Fibroblast of pulmonary artery (primary cell): ENCODE measurements around the gene MAP3K2.
A peak's percentile ranks its signal among the peaks of the same experiment; 100 is the strongest.

Source experiments
- DNase-seq: peaks from one replicate; pipeline ENCODE4 v3.0.0-alpha.2; 2010; ENCODE audit warnings: low read depth
- H3K4me3 ChIP-seq: replicated peaks from 2 replicates; pipeline ENCODE4 v1.5.1; 2011; ENCODE audit warnings: low read depth, mild to moderate bottlenecking, control low read depth, low read length, moderate library complexity
- TF ChIP-seq, protein P1 (sequence below): IDR thresholded peaks from 2 replicates; pipeline ENCODE4 v1.5.1; 2011; ENCODE audit warnings: mild to moderate bottlenecking, control low read depth, low read length, inconsistent platforms; ENCODE audit errors: missing control alignments

Gene MAP3K2

DNA sequence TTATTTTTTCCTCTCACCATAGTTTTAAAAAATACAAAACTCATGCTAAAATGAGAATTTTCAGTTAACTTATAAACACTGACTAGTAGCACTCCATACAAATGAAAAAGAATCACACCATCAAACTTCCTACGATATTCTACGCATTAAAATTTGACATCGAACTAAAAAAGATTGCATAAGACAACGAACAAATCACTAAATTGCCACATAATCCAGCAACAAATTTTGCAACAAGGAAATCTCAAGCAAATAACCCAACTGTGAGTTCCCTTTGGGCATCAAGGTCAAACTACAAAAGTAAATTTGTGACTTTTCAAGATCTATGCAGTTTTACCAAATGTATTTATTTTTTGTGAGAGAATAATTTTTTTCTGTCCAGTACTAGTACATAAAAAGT, 1.5 kb downstream of the MAP3K2 start:
- TF ChIP-seq, protein P1, sequence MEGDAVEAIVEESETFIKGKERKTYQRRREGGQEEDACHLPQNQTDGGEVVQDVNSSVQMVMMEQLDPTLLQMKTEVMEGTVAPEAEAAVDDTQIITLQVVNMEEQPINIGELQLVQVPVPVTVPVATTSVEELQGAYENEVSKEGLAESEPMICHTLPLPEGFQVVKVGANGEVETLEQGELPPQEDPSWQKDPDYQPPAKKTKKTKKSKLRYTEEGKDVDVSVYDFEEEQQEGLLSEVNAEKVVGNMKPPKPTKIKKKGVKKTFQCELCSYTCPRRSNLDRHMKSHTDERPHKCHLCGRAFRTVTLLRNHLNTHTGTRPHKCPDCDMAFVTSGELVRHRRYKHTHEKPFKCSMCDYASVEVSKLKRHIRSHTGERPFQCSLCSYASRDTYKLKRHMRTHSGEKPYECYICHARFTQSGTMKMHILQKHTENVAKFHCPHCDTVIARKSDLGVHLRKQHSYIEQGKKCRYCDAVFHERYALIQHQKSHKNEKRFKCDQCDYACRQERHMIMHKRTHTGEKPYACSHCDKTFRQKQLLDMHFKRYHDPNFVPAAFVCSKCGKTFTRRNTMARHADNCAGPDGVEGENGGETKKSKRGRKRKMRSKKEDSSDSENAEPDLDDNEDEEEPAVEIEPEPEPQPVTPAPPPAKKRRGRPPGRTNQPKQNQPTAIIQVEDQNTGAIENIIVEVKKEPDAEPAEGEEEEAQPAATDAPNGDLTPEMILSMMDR = no peak
- peak; percentile 21 for DNase-seq
- H3K4me3 ChIP-seq = peak overlapping the region; percentile 68

DNA sequence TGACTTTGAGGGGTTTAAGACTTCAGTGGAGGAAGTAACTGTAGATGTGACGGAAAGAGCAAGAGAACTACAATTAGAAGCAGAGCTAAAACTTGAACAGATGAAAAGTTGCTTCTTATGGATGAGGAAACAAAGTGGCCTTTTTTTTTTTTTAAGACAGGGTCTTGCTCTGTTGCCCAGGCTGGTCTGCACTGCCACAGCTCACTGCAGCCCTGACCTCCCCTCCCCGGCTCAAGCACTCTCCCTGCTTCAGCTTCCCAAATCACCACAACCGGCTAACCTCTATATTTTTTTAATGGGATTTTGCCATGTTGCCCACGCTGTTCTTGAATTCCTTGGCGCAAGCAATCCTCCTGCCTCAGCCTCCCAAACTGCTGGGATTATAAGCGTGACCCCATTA, 3.2 kb downstream of the MAP3K2 start:
- no peak for DNase-seq
- TF ChIP-seq, protein P1 = no peak
- no peak overlapping the region for H3K4me3 ChIP-seq

DNA sequence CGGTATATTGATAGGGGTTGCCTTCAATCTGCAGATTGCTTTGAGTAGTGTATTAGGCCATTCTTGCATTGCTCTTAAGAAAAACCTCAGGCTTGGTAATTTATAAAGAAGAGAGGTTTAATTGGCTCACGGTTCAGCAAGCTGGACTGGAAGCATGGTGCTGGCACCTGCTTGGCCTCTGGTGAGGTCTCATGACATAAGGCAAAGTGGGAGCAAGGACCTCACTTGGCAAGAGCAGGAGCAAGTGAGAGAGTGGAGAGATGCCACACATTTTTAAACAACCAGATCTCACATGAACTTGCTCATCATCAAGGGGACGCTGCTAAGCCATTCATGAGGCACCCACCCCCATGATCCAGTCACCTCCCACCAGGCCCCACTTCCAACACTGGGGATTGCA, 4.9 kb downstream of the MAP3K2 start:
- no peak for DNase-seq
- TF ChIP-seq, protein P1 = no peak
- H3K4me3 ChIP-seq = no peak overlapping the region

DNA sequence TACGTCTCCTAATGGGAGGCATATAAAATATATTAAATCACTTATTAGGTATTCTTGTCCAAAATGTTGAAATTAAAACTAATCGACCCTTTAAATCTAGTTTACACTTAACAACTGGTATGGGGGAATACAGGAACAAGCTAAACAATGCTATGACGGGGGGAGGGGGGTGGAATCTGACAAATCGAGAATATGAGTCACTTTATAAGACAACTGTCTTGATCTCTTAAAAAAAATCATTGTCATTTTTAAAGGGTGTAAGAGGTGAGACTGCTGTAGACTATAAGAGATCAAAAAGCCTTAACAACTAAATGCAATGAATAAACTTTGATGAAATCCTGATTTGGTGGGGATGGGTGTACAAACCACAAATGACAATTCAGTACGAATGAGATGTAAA, 6.0 kb downstream of the MAP3K2 start:
- TF ChIP-seq, protein P1 = no peak
- H3K4me3 ChIP-seq = no peak overlapping the region
- DNase-seq = no peak

DNA sequence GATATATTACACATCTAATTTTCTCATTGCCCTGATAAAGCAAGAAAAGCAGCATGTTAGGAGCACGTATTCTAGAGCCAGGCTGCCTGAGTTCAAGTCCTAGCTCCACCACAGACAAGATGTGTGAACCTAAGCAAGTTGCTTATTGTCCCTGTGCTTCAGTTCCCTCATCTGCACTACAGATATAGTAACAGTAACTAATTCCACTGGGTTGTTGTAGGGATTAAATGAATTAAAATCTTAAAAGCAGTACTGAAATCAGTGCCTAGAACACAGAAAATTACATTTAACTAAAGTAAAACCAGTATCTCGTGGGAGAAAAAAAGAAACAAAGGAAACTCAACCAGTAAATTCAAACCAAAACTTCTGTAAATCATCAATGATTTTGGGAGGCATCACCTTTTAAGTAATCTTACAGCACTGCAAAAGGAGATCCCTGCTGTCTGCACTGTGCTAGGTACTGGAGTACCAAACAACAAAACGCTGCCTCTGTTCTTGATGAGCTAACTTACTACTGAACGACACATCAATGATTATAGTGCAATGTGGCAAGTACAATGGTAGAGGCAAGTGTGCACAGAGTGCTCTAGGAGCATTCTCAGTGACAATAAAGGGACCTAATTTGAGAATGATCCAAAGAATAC, 7.9 kb downstream of the MAP3K2 start:
- no peak overlapping the region for H3K4me3 ChIP-seq
- TF ChIP-seq, protein P1 = no peak

DNA sequence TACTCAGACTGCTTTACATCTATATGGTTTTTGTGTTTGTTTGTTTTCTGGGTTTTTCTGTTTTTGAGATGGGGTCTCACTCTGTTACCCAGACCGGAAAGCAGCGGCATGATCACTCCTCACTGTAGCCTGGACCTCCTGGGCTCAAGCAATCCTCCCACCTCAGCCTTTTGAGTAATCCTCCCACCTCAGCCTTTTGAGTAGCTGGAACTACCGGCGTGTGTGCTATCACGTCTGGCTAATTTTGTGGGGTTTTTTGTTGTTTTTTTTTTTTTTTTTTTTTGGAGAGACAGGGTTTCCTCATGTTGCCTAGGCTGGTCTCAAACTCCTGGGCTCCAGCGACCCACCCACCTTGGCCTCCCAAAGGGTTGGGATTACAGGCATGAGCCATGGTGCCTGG, 9.1 kb downstream of the MAP3K2 start:
- H3K4me3 ChIP-seq = no peak overlapping the region
- TF ChIP-seq, protein P1 = no peak
- no peak for DNase-seq

More for the DNA sequence above, 7.9 kb downstream of the MAP3K2 start:
- no peak for DNase-seq

DNA sequence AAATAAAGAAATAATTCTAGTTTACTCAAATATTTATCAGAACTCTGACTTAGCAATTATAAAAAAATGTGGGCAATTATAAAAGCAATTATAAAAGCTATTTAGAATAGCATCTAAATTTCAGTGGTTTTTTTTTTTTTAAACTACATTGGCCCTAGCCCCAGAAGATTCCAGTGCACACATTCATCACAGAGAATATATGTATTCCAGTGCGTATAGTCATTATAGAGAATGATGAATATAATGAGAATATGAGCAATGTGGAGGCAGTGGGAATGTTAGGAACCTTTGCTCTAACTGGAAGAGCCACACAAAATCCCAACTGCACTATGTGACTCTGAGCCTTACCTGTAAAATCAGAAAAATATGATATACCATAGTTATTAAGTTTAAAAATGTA, 10.5 kb downstream of the MAP3K2 start:
- TF ChIP-seq, protein P1 = no peak
- no peak for DNase-seq
- no peak overlapping the region for H3K4me3 ChIP-seq
